Glomerular endothelial cell (primary cell): Measurements from ENCODE around the gene PTGER1. TPM values are rescaled to one million over a fixed set of nuclear protein-coding genes. Genes with fewer than 3 reads are reported as not detected.

ENCODE experiments used
- DNase-seq: peaks from one replicate; pipeline ENCODE4 v3.0.0-alpha.2; 2011; ENCODE audit warnings: low read depth, low spot score; ENCODE audit errors: extremely low read depth
- total RNA-seq: library from RNA; depleted of rRNA; stranded (reverse); fragments of >200 nt; gene quantifications from 2 replicates; pipeline ENCODE4 v1.2.3, GENCODE V29; 2015

Gene PTGER1
- total RNA-seq, 1 donor from 2014 or later = 0.64 TPM

- no peak for DNase-seq
These were observed 31.4 kb downstream of the PTGER1 start for GRCh38 chr19:14443632-14444216.

DNA sequence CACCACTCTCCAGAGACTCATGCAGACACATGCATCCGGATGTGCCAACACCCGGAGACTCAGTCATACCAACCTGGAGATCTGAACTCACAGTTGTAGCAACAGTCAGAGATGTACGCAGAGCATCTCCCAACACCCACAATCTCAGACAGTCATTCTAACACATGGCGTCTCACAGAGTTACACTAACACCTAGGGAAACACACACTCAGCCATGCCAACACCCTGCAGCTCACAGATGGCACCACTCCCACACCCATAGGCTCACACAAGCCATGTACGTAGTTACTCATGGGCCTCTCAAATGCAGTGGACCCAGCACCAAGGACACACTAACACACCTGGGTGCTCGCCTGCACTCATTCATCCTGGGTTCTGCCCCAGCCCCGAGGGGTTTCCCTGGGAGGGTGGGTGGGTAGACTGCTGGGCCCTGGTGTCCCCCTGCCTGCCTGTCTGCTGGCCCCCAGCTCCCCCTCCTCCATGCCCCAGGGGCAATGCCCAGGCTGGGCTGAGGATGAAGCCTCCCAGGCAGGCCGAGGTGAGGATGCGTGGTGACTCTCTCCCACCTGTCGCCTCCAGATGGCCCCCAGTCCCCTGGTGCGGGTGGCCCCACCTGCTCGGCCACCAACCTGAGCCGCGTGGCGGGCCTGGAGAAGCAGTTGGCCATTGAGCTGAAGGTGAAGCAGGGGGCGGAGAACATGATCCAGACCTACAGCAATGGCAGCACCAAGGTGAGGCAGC lies 32.1 kb downstream of the PTGER1 start:
- DNase-seq = no peak

DNA sequence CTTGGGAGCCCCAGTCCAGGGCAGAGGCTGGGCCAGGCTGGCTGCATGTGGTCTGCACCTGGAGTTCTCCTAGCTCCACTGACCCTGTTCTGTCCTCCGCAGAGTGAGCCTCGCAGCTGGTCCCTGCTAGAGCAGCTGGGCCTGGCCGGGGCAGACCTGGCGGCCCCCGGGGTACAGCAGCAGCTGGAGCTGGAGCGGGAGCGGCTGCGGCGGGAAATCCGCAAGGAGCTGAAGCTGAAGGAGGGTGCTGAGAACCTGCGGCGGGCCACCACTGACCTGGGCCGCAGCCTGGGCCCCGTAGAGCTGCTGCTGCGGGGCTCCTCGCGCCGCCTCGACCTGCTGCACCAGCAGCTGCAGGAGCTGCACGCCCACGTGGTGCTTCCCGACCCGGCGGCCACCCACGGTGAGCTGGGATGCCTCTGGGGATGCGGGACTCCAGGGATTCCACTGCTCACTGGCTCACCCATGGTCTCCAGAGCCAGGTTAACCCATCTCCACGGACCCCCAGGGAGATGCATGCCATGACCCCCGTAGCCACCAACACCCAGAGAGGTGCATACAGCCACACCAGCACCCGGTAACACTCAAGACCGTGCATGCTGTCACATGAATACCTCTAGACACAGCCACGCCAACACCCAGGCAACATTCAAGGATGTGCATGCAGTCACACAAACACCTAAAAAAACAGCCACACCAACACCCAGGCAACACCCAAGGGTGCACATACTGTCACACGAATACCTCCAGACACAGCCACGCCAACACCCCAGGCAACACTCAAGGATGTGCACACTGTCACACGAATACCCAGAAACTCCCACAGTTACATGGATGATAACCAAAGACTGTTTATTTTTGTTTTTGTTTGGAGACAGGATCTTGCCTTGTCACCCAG lies 33.9 kb downstream of the PTGER1 start:
- DNase-seq = no peak

DNA sequence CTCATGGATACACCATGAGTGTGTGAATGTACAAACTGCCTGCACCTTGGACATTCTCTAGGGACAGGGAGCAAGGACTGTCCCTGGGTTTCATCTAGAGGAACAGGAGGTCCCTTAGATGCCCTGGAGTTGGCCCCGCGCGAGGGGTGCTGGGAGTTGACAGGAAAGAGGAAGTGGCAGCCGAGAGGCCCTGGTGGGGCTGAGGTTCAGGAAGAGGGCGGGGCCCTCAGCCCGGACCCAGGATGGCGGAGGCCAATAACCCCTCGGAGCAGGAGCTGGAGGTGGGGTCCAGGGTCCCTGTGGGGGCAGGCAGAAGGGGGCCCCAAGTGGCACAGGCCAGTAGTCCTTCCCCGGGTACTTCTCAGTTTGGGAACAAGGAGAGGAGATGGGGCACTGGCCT lies 35.1 kb downstream of the PTGER1 start:
- no peak for DNase-seq

GRCh38 chr19:14439014-14439413 lies 36.1 kb downstream of the PTGER1 start:
- DNase-seq = no peak

DNA sequence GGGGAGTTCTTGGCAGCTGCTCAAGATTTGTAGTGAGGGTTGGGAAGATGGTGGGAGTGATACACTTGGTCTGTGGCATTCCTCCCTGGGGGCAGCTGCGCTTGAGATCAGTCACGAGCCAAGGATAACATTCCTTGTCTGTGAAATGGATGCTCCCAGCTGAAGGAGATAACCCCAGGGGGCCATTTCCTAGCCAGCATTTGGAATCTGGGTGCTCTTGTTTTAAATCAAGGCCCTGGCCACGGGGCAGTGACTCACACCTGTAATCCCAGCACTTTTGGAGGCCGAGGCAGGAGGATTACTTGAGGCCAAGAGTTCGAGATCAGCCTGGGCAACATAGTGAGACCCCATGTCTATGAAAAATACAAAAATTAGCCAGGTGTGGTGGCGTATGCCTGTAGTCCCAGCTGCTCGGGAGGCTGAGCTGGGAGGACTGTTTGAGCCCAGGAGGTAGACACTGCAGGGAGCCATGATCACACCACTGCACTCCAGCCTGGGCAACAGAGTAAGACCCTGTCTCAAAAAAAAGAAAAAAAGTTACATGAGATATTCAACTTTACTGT lies 37.5 kb downstream of the PTGER1 start:
- no peak for DNase-seq

DNA sequence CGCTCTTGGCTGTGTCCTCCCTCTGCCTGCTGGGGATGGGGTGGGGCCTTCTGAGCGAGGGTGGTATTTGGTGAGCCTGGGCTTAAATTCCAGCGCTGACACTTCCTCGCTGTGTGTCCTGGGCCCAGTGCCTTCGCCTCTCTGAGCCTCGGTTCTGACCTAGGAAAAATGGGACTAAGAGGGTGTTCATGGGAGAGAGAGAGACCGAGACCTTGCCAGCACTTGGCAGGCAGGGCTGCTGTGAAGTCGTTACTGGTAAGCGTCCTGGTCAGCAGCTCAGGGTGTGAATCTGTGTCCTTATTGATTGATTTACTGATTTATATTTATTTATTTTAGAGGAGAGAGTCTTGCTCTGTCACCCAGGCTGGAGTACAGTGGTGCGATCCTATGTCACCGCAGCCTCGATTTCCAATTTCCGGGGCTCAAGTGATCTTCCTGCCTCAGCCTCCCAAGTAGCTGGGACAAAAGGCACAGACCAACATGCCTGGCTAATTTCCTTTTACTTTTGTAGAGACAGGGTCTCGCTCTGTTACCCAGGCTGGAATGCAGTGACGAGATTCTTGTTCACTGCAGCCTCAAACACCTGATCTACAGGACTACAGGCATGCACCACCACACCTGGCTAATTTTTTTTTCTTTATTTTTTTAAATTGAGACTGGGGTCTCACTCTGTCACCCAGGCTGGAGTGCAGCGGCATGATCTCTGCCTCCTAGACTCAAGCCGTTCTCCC lies 39.7 kb downstream of the PTGER1 start:
- no peak for DNase-seq

GRCh38 chr19:14434543-14435319 lies 40.4 kb downstream of the PTGER1 start:
- DNase-seq = peak; percentile 31

DNA sequence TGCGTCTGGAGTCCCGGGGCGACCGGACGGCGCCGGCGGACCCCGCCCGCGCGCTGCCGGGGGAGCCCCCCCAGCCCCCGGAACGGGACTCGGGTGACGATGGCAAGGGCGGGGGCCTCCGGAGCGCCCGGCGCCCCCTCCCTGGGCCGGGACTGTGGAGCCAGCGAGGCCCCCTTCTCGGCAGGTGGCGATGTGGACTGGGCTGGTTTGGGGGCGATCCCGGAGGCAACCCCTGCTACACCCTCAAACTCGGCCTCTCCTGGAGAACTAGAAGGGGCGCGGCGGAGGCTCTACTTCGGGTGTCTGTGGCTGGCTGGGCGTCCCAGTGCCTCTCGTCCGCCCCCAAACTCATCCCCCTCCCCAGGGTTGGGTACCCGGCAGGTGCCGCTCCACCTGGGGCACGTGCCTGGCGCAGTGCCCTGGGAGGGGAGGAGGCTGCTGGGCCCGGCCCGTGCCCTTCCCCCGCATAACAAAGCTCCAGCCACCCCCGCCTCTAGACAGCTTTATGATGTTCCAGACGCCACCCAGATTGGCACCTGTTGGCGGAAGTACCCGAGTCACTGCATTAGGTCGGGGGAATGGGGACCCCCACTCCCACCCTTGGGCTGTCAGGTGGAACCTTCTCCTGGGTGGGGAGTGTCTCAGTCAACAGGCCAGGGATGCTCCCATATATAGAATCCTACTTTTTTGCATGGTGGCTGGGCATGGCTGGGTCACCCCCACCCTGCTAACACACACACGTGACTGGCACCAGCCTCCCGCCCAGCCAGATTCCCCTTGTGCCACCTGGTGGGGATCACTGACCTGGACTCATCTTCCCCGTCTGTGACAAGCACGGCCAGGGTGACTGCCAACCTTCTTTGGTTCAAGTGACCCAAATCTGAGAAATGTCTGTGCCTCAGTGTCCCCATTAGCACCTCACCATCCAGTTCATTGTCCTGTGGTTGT lies 41.3 kb downstream of the PTGER1 start:
- no peak for DNase-seq

DNA sequence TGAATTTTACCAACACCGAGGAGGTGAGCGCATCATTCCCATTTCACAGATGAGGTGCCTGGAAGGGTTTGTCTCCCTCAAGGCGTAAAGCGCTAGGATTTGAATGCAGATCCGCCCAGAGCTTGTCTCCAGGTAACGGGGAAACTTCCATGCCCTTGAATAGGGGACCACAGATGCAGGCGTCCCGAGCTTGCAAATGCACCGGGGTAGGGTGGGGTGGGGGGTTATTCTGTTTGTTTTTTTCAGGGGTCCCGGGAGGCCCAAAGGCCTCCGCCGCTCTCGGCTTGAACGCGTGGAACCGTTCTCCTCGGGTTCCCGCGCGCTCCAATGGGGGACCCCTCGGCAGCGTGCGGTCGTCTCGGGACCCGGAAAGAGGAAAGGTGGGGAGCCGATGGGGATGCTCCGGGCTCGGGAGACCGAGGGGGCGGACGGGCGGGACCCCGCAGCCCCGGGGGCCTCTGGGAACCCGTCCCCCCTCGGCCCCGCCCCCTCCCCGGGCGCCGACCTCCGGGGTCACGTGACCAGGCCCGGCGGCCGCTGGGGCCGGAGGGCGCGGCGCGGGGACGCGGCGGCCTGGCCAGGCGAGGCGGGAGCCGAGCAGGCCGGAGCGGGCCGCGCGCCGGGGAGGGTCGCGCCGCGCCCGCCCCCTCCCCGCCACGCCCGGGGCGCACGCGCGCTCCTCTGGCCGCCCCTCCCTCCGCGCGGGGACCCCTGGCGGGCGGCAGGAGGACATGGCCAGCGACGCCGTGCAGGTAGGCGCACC lies 42.2 kb downstream of the PTGER1 start, which contains the start of gene PKN1:
Gene PKN1, plus strand, starts transcription at position 516 of the 763 bp plus-strand sequence. Its CDS starts 216 bp downstream, at position 732.
- no peak for DNase-seq

DNA sequence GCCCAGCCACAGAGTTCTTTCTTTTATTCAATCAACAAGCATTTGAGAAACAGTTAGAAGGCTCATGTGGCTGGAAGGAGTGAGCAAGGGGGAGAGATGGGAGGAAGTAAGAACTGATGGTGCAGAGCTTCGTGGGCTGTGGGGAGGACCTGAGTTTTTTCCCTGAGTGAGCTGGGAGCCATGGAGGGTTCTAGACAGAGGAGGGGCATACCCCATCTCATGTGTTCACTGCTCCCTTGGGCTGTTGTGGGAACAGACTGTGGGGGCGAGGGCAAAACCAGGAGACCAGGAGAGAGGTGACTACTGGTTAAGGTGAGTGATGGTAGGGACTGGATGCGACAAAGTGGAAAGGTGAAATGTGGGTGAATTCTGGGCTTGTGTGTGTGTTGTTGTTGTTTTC lies 44.4 kb downstream of the PTGER1 start:
- no peak for DNase-seq

DNA sequence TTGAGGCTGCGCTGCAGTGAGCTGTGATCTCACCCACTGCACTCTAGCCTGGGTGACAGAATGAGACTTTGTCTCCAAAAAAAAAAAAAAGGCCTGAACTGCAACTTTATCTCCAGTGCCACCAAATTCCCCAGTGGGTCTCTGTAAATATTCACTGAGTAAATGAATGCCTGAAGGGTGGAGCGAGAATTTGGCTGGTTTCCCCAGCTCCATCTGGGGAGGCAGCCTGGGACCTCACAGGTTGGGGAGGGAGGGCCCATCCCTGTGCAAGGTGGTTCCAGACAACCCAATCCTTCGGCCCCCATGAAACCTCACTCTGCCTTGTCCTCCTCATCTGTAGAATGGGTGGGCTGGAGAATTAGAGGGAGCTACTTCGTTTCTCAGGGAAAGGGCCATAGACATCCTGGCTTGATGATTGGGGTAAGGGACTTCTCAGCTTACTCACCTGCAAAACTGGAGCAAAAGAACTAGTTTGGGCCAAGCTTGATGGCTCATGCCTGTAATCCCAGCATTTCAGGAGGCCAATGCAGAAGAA lies 46.2 kb downstream of the PTGER1 start:
- no peak for DNase-seq

DNA sequence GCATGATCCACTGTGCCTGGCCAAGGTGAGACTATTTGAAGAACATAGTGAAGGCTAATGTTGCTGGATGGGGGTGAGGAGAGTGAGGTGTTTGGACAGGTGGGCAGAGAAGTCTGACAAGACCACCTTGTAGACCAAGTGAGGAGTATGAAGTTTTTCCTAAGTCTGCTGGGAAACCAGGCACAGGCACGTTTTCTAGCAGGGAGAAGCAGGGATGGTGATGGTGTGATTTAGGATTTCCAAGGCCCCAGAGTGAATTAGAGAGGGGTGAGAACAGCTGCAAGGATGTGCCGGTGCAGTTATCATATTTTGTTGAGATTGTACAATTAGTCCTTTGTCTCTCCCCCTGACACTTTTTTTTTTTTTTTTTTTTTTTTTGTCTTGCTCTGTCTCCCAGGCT lies 47.7 kb downstream of the PTGER1 start:
- no peak for DNase-seq

GRCh38 chr19:14425696-14426138 lies 49.4 kb downstream of the PTGER1 start:
- no peak for DNase-seq
